ENCODE measurements around the gene SLCO3A1. TPM values are rescaled to one million over a fixed set of nuclear protein-coding genes. Genes with fewer than 3 reads are reported as not detected.

The SLCO3A1 gene
- total RNA-seq, 1 experiment from 2014 or later, result 37.8 TPM

DNA sequence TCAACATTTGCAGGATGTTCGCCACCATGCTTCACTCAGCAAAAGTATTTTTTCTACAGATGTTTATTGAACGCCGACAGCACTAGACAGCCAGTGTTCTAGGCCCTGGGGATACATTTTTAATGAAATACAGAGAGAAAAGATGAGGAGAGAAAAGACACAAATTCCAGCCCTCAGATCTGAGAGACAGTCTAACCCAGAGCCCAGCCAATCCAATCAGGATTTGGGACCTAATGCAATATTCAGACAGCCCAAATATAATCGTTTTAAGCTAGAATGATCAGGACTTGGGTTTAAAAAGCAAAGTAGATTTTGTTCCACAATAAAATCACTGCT is 174.8 kb downstream of the SLCO3A1 start:
- no peaks in the 10 kb centered on the region for H3K36me3 ChIP-seq (ENCODE audit: low read depth)
- no peak overlapping the region for H2AFZ ChIP-seq
- BruUV-seq (replicated peaks), result no TSS peak
- H3K4me2 ChIP-seq, result no peak overlapping the region
- POLR2A ChIA-PET (ENCODE audit: unreplicated experiment), result no interaction called here
- H3K4me3 ChIP-seq, result no peak overlapping the region
- H3K9me2 ChIP-seq (ENCODE audit: insufficient read depth), result no peaks in the 10 kb centered on the region
- H3F3A ChIP-seq (ENCODE audit: insufficient read depth, low read depth), result no peaks in the 10 kb centered on the region
- intact Hi-C loops (cut with micrococcal nuclease; ENCODE audit: unreplicated experiment), result no loop called here
- TF ChIP-seq, protein P1, sequence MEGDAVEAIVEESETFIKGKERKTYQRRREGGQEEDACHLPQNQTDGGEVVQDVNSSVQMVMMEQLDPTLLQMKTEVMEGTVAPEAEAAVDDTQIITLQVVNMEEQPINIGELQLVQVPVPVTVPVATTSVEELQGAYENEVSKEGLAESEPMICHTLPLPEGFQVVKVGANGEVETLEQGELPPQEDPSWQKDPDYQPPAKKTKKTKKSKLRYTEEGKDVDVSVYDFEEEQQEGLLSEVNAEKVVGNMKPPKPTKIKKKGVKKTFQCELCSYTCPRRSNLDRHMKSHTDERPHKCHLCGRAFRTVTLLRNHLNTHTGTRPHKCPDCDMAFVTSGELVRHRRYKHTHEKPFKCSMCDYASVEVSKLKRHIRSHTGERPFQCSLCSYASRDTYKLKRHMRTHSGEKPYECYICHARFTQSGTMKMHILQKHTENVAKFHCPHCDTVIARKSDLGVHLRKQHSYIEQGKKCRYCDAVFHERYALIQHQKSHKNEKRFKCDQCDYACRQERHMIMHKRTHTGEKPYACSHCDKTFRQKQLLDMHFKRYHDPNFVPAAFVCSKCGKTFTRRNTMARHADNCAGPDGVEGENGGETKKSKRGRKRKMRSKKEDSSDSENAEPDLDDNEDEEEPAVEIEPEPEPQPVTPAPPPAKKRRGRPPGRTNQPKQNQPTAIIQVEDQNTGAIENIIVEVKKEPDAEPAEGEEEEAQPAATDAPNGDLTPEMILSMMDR (conservative IDR thresholded peaks at IDR 0.05), result no peak
- TF ChIP-seq EZH2 (IDR thresholded peaks at IDR 0.05; ENCODE audit: low read depth), result no peak
- no peak overlapping the region for H3K27ac ChIP-seq
- H3K4me1 ChIP-seq (replicated peaks; ENCODE audit: insufficient read depth), result no peaks in the 10 kb centered on the region
- H4K20me1 ChIP-seq (ENCODE audit: insufficient read depth), result no peaks in the 10 kb centered on the region
- CTCF ChIA-PET, result no interaction called here
- no peaks in the 10 kb centered on the region for H3K27me3 ChIP-seq (ENCODE audit: insufficient read depth, low read depth)
- DNase-seq, result no peak
- H3K9me3 ChIP-seq (ENCODE audit: insufficient read depth, low read depth), result no peaks in the 10 kb centered on the region
- peaks cover 3% of the 10 kb centered on the region; the same call in 1 of the 2 replicates for H3K79me2 ChIP-seq (ENCODE audit: low read depth)

DNA sequence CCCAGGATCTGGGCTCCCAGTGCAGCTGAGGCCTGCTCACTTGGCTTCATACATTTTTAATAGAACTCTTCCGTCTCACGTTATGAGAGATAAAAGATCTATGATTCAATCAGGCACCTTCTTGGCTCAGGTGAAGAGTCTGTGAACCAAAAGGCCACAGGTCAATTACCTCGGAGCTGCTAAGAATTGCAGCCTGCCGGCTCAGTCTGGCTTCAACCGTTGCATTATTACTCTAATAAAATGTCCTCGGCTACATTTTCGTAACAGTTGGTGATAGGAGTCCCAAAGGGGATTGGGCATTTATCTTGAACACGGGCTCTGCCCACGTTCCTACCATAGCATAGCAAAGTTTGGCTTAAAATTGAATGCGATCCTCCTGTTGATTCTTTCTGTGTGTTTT is 176.3 kb downstream of the SLCO3A1 start:
- H3F3A ChIP-seq (ENCODE audit: insufficient read depth, low read depth), result no peaks in the 10 kb centered on the region
- no peaks in the 10 kb centered on the region for H4K20me1 ChIP-seq (ENCODE audit: insufficient read depth)
- no peaks in the 10 kb centered on the region for H3K9me2 ChIP-seq (ENCODE audit: insufficient read depth)
- no peak overlapping the region for H2AFZ ChIP-seq
- no peaks in the 10 kb centered on the region for H3K9me3 ChIP-seq (ENCODE audit: insufficient read depth, low read depth)
- no peak overlapping the region for H3K4me3 ChIP-seq
- intact Hi-C loops (cut with micrococcal nuclease; ENCODE audit: unreplicated experiment), result no loop called here
- TF ChIP-seq, protein P1 (conservative IDR thresholded peaks at IDR 0.05), result no peak
- no peak for TF ChIP-seq EZH2 (IDR thresholded peaks at IDR 0.05; ENCODE audit: low read depth)
- no peaks in the 10 kb centered on the region for H3K36me3 ChIP-seq (ENCODE audit: low read depth)
- H3K79me2 ChIP-seq (ENCODE audit: low read depth), result 0 out of 2 replicates have a peak, but pooled peaks cover 4% of the 10 kb centered on the region
- H3K4me1 ChIP-seq (replicated peaks; ENCODE audit: insufficient read depth), result no peaks in the 10 kb centered on the region
- ChIA-PET POLR2A (ENCODE audit: unreplicated experiment) (interaction anchor here (0.7 kb wide), 1 partner anchor 13 kb away, joined by 14 read pairs; no protein-coding TSS in a partner anchor), CTCF (no interaction called here)
- no peaks in the 10 kb centered on the region for H3K27me3 ChIP-seq (ENCODE audit: insufficient read depth, low read depth)
- DNase-seq, result no peak
- no TSS peak for BruUV-seq (replicated peaks)
- no peak overlapping the region for H3K27ac ChIP-seq
- H3K4me2 ChIP-seq, result no peak overlapping the region

DNA sequence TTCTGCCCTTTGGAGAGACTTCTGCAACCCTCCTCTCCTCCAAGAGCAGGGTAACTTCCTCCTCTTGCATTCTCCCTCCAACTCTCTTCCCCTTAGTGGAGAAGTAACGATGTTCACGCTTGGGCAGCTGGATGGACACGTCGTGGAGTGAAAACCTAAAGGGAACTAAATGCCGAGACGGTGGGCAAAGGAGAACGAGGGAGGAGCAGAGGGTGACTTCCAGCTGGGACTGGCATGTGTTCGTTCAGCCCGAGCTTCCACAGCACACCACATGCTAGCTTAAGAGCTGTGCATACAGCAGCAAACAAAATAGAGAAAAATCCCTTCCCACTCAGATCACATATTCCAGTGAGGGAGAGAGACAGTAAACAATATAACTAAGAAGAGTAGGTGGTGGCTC is 179.8 kb downstream of the SLCO3A1 start:
- Histone ChIP-seq H3F3A (ENCODE audit: insufficient read depth, low read depth) (no peaks in the 10 kb centered on the region), H4K20me1 (ENCODE audit: insufficient read depth) (no peaks in the 10 kb centered on the region), H3K9me3 (ENCODE audit: insufficient read depth, low read depth) (no peaks in the 10 kb centered on the region), H3K4me3 (no peak overlapping the region), H3K79me2 (ENCODE audit: low read depth) (0 out of 2 replicates have a peak, but pooled peaks cover 4% of the 10 kb centered on the region), H3K9me2 (ENCODE audit: insufficient read depth) (no peaks in the 10 kb centered on the region), H3K36me3 (ENCODE audit: low read depth) (no peaks in the 10 kb centered on the region), H2AFZ (no peak overlapping the region), H3K27ac (no peak overlapping the region), H3K4me1 (replicated peaks; ENCODE audit: insufficient read depth) (no peaks in the 10 kb centered on the region), H3K27me3 (ENCODE audit: insufficient read depth, low read depth) (no peaks in the 10 kb centered on the region), H3K4me2 (no peak overlapping the region)
- no peak for TF ChIP-seq EZH2 (IDR thresholded peaks at IDR 0.05; ENCODE audit: low read depth)
- TF ChIP-seq, protein P1 (conservative IDR thresholded peaks at IDR 0.05), result no peak
- no peak for DNase-seq
- CTCF ChIA-PET, result no interaction called here
- intact Hi-C loops (cut with micrococcal nuclease; ENCODE audit: unreplicated experiment), result no loop called here
- POLR2A ChIA-PET (ENCODE audit: unreplicated experiment), result no interaction called here
- no TSS peak for BruUV-seq (replicated peaks)

Measured in PC-9 (cell line).